ENCODE results near the gene GLIPR1. TPM values are rescaled to one million over a fixed set of nuclear protein-coding genes. Genes with fewer than 3 reads are reported as not detected.

Gene GLIPR1
- total and polyA plus RNA-seq, 7 donors = 0.52 to 5.7 (median 4.4) TPM

GRCh38 chr12:75489187-75489586, 8.6 kb downstream of the GLIPR1 start:
- intact Hi-C loops (cut with DNase I) = no loop called here
- DNase-seq (no peak), ATAC-seq (peak in 3 of 4 donors; percentile 11 to 25 (median 21))
- Histone ChIP-seq H3K27ac (peak overlapping the region; percentile 16), H3K4me3 (no peak overlapping the region), H3K27me3 (ENCODE audit: insufficient read depth in 3 of 3, low read length in 2 of 3) (no peaks in the 10 kb centered on the region), H3K4me1 (no peaks in the 10 kb centered on the region), H3K36me3 (ENCODE audit: insufficient read depth in 1 of 2, low read depth in 1 of 2) (peaks cover 0 to 18% of the 10 kb centered on the region in 2 donors), H3K9me3 (no peaks in the 10 kb centered on the region)
- TF ChIP-seq CTCF (IDR thresholded peaks at IDR 0.05) = no peak
- WGBS, 3 donors = 80 to 92% (median 87%) methylated on average over 2 of the region's 2 CpGs

GRCh38 chr12:75489613-75490210, 9.2 kb downstream of the GLIPR1 start:
- Histone ChIP-seq H3K4me3 (no peak overlapping the region), H3K27me3 (ENCODE audit: insufficient read depth in 3 of 3, low read length in 2 of 3) (no peaks in the 10 kb centered on the region), H3K4me1 (no peaks in the 10 kb centered on the region), H3K27ac (peak overlapping the region; percentile 16), H3K9me3 (no peaks in the 10 kb centered on the region), H3K36me3 (ENCODE audit: insufficient read depth in 1 of 2, low read depth in 1 of 2) (peaks cover 0 to 18% of the 10 kb centered on the region in 2 donors)
- ATAC-seq (peak; percentile 55 to 73 (median 60)), DNase-seq (no peak)
- intact Hi-C loops (cut with DNase I) = no loop called here
- no peak for TF ChIP-seq CTCF (IDR thresholded peaks at IDR 0.05)
- WGBS, 3 donors = 56 to 63% (median 57%) methylated on average over 7 of the region's 7 CpGs

GRCh38 chr12:75491169-75491568, 10.6 kb downstream of the GLIPR1 start:
- 73 to 79% (median 75%) methylated on average over 2 of the region's 2 CpGs for WGBS, 3 donors
- H3K27me3 ChIP-seq (ENCODE audit: insufficient read depth in 3 of 3, low read length in 2 of 3) = no peaks in the 10 kb centered on the region
- intact Hi-C loops (cut with DNase I) = no loop called here
- ATAC-seq (no peak), DNase-seq (no peak)
- H3K27ac ChIP-seq = no peak overlapping the region
- H3K36me3 ChIP-seq (ENCODE audit: insufficient read depth in 1 of 2, low read depth in 1 of 2) = peaks cover under 1 to 31% of the 10 kb centered on the region in 2 donors
- no peaks in the 10 kb centered on the region for H3K9me3 ChIP-seq
- no peak for TF ChIP-seq CTCF (IDR thresholded peaks at IDR 0.05)
- no peak overlapping the region for H3K4me3 ChIP-seq
- H3K4me1 ChIP-seq = no peaks in the 10 kb centered on the region

- no peak overlapping the region for H3K27ac ChIP-seq
- no peak for DNase-seq
- intact Hi-C loops (cut with DNase I) = loop anchor here in 1 of 2 donors (10.0 kb wide), 1 partner anchor 851 kb away; no protein-coding TSS in a partner anchor
- peaks cover 7% of the 10 kb centered on the region for H3K4me1 ChIP-seq
- no peak overlapping the region for H3K4me3 ChIP-seq
- TF ChIP-seq CTCF (IDR thresholded peaks at IDR 0.05) = no peak
- H3K9me3 ChIP-seq = no peaks in the 10 kb centered on the region
- no peaks in the 10 kb centered on the region for H3K27me3 ChIP-seq (ENCODE audit: insufficient read depth in 3 of 3, low read length in 2 of 3)
- 75 to 84% (median 81%) methylated on average over 3 of the region's 3 CpGs for WGBS, 3 donors
- peaks cover 14 to 86% of the 10 kb centered on the region in 2 donors for H3K36me3 ChIP-seq (ENCODE audit: insufficient read depth in 1 of 2, low read depth in 1 of 2)
- ATAC-seq = no peak
These were observed 22.9 kb downstream of the GLIPR1 start for GRCh38 chr12:75503459-75503858.

GRCh38 chr12:75503866-75504265, 23.3 kb downstream of the GLIPR1 start:
- no peak for DNase-seq
- intact Hi-C loops (cut with DNase I) = loop anchor here in 1 of 2 donors (10.0 kb wide), 1 partner anchor 851 kb away; no protein-coding TSS in a partner anchor
- no peak for ATAC-seq
- peaks cover 14 to 82% of the 10 kb centered on the region in 2 donors for H3K36me3 ChIP-seq (ENCODE audit: insufficient read depth in 1 of 2, low read depth in 1 of 2)
- H3K9me3 ChIP-seq = no peaks in the 10 kb centered on the region
- no peaks in the 10 kb centered on the region for H3K27me3 ChIP-seq (ENCODE audit: insufficient read depth in 3 of 3, low read length in 2 of 3)
- peaks cover 8% of the 10 kb centered on the region for H3K4me1 ChIP-seq
- no peak overlapping the region for H3K27ac ChIP-seq
- no peak overlapping the region for H3K4me3 ChIP-seq
- TF ChIP-seq CTCF (IDR thresholded peaks at IDR 0.05) = no peak
- 82 to 94% (median 86%) methylated on average over 3 of the region's 3 CpGs for WGBS, 3 donors
